NCI-H1092 (cell line): ENCODE data around the gene ARHGEF4.
"Not testable (repeated sequence)": the region's sequence is repeated elsewhere in the genome, so short reads cannot be mapped to it uniquely, and the experiment has no call there.

Experiments
- DNase-seq: peaks from one replicate; lab custom pipeline; 2025; lab: John Stamatoyannopoulos, UW

ARHGEF4 gene

DNA sequence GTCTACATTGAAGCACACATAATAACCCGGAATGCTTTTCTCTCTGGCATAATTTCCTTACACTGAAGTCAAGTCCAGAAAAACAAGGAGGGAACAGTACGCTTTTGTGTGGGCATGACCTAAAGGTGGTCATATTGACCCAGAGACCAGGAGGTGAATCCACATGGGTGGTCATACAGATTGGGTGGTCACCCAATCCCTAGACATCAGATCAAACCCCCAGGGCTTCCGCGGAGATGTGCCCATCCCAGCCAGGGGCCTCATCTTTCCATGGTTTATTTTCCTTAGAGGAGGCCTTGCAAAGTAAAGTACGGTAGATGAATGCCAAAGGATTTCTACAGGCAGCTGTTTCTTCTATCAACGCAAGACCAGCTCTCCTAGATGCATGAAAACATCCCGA, 217.8 kb downstream of the ARHGEF4 start:
- DNase-seq: no peak

DNA sequence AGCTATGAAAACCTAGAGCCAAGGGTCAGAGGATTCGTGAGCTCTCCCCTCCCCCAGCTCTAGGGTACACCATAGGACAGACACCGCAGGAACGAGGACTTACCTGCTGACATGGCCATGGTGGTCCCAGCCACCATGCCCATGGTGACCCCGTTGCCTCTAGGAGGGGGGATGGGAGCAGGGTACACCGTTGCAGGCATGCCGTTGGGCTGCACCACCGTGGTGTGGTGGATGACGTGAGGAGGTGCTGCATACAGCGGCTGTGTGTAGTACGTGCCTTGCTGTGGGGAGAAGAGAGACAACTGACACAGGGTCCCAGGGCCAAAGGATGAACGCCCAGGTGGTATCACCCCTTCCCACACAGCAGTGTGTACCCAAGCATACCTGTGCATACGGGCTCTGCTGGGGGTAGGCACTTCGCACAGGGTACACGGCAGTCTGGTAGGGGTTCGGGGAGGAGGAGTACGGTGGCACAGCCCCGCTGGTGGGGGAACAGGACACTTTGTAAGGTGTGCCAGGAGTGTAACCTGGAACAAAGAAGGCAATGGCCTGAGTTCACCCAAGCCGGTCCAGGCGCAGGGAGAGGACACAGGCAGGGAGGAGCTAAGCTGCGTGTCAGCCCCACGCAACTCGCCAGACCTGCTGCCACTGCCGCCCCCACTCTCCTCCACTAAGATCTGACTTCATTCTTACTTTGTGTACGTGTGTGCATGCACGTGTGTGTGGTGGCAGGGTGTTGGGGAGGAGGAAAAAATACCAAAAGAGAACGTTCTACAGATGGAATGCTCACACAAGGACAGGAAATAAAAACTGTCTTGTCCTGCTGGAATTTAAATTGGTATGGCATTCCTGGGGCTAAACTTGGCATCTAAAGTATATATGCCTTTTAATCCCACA, 218.7 kb downstream of the ARHGEF4 start:
- no peak for DNase-seq

DNA sequence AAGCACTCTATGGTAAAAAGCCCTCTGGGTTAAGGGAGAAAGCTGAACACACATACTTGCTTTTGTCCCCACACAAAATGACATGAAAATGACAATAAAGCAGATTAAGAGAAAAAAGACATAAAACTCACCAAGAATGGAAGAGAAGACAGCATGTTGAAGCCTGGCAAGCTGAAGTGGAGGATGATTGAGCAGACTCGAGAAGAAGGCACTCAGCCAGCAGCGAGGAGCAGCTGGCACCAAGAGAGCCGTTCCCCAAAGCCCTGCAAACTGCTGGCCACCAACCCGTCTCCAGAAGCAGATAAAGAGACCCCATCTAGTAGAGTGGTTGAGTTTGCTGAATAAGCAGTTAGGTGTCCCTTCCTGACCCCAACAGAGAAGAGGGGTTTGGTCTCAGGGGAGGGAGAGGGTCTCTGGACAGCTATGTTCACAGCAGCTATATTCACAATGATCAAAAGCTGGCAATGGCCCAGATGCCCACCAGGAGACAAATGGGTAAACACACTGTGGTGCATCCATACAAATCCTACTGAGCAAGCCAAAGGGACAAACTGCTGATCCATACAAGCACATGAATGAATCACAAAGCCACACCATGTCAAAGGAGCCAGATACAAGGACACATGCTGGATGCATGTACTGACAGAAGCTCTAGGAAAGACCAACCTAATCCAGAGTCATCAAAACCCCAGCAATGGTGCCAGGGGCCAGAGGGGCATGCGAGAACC, 219.7 kb downstream of the ARHGEF4 start:
- peak; percentile 51 for DNase-seq

DNA sequence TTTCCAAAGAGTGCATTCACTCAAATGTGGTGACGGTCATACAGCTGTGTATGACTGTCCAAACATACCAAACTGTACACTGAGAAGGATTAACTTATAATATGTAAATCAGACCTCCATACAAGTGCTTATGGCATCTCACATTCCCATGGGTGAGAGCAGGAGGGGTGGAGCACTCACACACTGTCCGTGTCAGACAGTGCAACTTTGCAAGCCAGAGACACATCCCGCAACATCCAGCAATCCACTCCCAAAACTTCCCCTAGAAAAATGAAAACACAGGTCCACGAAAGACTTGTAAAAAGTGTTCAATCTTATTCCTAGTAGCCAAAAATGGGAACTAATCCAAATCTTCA, 220.2 kb downstream of the ARHGEF4 start:
- DNase-seq: no peak

DNA sequence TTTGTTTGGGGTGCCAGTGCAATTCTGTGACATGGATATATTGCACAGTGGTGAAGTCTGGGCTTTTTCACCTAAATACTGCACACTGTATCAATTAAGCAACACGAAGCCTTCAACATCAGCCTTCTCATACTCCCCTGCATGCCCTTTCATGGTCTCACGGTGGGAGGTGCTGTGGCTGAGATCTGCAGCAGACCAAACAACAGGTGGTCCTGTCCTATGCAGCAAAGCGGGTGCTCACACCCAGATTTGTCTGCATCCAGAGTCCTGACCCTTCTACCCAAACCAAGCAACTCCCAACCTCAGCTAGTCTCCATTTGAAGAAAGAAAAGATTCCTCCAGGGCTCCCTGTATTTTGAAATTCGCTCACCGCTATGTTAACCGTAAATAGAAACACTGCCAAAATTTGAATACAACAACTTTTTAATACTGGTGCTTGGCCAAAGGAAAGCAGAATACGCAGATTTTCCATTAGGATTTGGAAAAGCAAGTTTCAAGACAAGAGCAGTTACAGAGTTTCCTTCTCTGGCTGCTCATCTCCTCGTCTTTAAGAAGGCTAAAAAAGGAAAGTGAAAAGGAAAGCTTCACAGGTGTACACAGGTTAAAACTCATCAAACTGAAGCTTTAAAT, 221.6 kb downstream of the ARHGEF4 start:
- DNase-seq: no peak

DNA sequence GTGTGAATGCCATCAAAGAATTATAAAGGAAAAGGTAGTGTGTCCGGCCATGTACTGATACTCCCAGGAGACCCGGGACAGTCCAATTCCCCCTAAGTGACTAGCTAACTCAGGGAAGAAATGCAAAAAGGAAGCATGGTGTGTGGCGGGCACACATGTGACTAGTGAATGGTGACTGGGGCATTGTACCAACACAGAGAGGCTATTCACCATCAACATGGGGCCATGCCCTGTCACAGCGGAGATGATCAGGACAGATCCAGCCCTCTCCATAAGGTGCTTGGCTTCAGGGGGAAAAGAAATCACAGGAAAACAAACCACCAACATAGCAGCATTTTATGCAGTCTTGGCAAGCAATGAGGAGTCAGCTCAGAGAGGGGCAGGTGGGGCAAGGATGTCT, 222.2 kb downstream of the ARHGEF4 start:
- DNase-seq: no peak

DNA sequence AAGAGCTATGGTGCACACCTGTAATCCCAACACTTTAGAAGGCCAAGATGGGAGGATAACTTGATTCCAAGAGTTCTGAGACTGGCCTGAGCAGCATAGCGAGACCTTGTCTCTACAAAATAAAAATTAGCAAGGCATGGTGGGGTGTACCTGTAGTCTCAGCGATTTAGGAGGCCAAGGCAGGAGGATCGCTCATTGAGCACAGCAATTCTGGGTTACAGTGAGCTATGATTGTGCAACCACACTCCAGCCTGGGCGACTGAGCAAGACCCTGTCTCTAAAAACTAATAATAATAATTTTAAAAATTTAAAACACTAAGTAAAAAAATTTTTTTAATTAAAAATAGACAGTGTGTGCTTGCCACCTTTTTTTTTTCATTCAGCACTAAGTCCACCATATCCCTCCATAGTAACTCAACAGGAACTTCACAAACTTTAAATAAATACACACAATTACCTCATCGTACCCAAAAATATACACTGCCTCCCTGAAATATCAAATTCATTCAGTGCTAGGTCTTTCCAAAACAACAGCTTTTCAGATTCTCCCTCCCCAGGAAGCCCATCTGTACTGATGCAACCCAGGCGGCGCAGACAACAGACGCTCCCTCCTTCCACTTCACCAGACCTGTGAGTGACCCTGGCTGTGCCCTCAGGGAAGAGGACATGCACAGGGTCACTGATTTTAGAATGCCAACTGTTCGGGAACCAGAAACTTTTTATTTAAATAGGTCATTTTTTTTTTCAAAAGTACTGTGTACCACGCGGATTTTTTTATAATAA, 227.0 kb downstream of the ARHGEF4 start:
- DNase-seq: no peak

DNA sequence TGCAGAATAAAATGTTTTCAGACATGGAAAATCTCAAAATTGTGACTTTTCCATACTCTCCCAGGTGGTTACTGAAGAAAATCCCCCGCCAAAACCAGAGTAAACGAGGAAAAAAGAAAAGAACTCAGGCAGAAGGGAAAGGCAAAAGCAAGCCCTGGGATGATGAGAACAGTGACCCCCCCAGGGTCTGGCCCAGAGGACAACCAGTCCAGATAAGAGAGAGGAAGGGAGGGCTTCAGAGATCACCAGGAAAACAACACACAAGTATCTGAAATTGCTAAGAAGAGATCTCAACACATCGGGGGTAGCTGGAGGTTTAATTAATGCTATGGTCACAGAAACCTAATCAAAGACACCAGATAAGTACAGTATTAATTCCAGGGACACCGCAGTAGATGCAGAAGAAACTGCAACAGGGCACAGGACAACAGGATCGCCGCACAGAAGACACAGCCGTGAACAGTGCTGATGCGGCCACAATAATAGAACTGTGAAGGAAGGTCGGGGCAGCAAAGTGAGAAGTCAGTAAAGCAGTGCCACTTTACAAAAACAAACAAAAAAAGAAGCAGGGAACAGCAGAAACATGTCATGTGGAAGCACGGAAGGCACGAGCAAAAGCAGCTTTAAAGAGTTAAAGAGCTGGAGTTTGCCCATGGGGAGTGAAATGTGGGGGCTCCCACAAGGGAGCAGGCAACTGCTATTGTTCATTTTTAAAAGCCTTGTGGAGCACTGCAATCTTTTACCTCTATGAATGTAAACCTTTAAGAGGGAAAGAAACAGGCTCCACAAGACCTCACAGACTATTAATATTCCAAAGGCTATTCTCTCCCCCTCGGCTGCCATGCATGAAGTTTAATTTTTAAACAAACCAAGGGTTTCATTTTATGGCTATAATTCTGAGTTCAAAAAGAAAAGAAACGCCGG, 228.1 kb downstream of the ARHGEF4 start:
- no peak for DNase-seq

DNA sequence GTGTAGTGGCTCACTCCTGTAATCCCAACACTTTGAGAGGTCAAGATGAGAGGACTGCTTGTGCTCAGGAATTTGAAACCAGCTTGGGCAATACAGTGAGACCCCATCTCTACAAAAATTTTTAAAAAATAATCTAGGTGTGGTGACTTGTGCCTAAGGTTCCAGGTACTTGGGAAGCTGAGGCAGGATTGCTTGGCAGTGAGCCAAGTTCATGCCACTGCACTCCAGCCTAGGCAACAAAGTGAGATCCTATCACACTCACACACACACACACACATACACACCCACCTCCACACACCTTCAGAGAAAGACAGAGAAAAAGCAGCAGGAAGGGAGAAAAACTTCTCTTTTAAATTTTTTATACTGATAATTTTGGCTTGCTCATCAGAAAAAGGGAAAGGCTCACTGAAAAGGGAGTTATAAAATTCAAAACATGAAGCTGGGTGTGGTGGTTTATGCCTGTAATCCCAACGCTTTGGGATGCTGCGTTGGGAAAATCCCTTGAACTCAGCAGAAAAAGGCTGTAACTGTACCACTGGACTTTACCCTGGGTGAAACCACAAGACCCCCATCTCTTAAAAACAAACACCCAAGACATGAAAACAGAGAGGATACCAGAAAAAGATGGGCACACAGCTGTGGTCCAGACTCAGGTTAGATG, 230.9 kb downstream of the ARHGEF4 start:
- DNase-seq: no peak

DNA sequence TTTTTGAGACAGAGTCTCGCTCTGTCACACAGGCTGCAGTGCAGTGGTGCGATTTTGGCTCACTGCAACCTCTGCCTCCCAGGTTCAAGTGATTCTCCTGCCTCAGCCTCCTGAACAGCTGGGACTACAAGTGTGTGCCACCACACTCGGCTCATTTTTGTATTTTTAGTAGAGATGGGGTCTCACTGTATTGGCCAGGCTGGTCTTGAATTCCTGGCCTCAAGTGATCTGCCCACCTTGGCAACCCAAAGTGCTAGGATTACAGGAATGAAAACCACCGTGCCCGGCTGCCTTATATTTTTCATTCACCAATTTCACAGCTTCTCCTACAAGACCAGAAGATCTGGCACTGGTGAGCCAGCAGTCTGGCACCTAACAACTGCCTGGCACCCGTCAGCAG, 231.5 kb downstream of the ARHGEF4 start:
- DNase-seq: not testable (repeated sequence)

DNA sequence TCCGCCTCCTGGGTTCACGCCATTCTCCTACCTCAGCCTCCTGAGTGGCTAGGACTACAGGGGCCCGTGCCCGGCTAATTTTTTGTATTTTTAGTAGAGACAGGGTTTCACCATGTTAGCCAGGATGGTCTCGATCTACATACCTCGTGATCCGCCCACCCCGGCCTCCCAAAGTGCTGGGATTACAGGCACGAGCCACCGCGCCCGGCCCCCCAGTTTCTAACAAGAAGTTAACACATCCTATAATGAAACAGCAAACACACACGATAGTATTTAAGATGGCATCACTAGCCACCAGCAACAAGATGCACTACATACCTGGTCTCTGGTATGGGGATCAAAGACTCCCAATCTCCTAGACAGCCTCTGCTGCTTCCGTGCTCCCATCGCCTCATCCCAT, 238.9 kb downstream of the ARHGEF4 start:
- DNase-seq: not testable (repeated sequence)

DNA sequence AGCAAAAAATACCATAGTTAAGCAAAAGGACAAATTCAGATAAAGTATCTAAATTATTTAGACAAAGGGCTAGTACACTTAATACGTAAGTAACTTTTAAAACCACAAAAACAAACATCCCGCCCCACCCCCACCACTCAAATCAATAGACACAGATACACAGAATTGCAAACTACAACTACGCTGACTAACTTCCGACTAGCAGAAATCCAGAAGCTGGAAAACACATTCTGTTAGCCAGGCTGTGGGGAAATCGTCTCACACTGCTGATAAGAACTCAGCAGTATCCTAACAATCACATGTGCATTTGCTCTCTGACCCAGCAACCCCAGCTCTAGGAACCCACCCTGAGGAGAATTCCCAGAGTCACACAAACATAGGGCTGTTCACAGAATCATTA, 240.0 kb downstream of the ARHGEF4 start:
- no peak for DNase-seq

DNA sequence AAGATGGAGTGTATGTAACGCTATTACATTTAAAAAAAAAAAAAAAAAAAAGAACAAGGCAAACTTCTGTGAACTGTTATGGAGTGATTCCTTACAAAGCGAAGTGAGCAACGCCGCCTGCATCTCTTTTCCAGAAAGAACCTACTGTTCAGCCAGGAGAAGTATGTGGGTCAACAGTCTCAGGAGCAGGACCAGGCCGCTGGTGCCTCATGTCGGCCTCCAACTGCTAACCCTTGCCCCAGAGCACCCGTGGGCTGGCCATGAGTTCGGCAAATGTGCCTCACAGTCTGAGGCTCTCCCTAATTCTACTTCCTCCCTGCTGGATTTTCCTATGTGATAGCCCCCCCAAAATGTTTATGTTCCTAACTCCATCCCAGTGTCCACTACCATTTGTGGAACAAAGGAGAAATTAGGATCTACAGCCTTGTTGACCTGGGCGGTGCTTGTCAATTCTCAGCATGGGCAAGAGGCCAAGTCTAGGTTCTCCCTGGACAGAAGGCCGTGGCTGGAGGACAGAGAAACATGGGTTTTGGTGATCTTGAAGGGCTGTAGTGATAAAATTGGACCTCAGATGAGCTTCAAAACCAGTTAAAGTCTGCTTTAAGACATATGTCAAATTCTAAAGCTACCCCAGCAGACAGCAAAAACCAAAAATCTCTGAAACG, 240.6 kb downstream of the ARHGEF4 start:
- no peak for DNase-seq

DNA sequence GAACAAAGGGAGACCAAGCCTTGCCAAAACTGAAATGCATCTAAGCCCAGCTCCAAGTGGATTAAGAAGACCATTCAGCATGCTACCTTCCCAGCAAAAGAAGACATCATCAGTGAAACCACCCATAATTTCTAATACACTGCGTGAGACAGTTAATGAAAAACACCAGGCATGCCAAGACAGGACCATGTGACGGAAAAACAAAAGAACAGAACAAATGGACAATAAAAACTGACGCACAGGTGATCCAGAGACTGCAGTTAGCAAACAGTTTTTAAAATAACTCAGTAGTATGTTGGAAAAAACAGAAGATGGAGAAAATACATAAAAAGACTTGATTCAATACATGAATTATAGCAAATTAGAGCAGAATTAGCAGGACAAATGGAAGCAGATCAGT, 241.3 kb downstream of the ARHGEF4 start:
- no peak for DNase-seq

DNA sequence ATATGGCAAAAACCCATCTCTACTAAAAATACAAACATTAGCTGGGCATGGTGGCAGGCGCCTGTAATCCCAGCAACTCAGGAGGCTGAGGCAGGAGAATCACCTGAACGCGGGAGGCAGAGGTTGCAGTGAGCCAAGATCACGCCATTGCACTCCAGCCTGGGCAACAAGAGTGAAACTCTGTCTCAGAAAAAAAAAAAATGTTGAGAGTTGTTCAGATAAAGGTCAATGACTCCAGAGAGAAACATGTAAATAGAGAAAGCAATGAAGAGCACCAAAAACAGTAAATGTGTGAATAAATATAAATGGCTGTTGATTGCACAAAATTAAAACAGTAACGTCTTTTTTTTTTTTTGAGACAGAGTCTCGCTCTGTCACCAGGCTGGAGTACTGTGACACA, 243.2 kb downstream of the ARHGEF4 start:
- not testable (repeated sequence) for DNase-seq

DNA sequence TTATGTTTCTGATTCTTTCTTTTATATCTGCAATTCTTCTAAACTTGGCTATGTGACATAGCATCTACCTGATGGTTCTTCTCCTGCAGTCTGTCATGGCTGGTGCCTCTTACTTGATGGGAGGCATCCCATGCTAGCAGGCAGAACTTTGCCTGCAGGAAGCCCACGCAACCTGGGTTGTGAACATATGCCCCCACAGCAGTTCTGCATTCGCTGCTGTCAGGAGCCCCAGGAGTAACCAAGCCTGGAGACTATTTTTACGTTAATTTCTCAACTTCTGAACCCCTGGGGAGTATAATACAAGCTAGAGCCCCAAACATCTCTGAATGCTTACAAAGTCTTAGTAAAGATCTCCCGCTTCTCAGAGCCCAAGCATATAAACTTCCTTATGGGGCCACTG, 244.5 kb downstream of the ARHGEF4 start:
- DNase-seq: no peak

DNA sequence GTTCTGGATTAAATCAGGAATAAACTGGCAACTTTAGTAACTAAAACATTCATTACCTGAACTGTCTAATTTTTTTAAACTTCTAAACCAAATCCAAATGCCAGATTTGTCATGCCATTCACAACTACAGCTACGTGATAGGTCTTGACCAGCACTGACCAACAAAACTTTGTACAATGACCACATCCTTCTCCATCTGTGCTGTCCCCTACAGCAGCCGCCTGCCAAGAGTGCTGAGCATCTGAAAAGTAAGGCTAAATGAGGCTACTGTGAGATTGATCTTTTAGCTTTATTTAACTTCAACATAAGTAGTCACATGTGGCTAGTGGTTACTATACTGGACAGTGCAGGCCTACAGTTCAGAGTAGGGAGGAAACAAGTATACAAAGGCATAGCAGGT, 248.9 kb downstream of the ARHGEF4 start:
- no peak for DNase-seq

DNA sequence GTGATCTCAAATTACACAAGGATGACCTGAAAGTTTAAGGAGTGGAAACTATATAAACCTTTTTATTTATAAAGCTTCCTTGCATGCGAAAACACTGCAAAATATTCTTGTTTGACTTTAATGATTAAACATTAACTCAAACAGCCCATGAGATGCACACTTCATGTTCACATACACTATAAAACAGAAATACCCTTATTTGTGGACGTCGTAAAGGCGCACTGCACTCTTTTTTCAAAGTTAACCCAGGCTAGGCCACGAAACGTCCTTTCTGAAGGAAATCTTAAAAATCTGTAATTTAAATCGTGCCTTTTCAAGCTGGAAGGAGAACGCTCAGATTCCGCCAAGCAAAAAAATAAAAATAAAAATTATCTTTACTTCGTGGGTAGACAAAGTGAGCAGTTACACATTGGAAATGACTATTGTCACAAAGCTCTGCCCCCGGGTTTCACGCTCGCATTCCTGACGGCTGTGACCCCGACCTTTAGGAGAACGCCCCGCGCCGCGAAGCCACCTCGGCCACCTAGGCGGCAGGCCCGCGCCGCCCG, 255.8 kb downstream of the ARHGEF4 start:
- no peak for DNase-seq

DNA sequence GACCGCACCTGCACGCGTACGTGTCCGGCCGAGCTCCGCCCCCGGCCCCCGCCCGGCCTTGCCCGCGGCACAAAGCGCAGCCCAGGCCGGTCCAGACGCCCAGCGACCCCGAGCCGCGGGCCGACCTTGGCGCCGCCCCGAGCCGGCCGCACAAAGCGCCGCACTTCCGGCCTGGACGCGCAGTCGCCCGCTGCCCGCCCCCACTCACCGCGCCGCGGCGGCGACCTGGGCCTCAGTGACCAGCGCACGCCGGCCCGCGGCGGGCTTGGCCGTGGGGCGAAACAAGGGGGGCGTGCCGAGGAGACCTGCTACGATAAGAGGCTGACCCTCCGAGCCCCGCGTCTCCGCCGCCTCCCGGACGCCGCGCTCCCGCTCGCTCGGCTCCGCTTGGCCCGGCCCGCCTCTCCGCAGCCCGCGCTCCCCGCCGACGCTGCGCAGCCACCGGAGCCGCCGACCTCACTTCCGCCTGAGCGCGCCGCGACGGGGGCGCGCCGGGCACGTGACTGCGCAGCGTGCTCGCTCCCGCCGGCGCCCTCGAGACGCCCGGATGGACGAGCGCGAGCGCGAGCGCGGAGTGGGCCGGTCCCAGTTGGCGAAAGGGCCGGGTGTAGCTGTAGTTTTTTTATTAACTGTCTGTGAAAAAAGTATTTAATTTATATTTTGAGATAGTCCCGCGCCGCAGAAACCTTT, 256.4 kb downstream of the ARHGEF4 start, which contains the start of gene FAM168B:
TSS of gene FAM168B (minus strand) at position 455 of the 690 bp plus-strand sequence. CDS start 10,814 bp downstream, outside the sequence.
- DNase-seq: peak; percentile 66
